ENCODE measurements around the gene DCAF8. TPM values are rescaled to one million over a fixed set of nuclear protein-coding genes. Genes with fewer than 3 reads are reported as not detected.
A peak's percentile ranks its signal among the peaks of the same experiment; 100 is the strongest.

Gene DCAF8
- total and polyA plus RNA-seq, 7 donors = 45.4 to 204 (median 182) TPM

DNA sequence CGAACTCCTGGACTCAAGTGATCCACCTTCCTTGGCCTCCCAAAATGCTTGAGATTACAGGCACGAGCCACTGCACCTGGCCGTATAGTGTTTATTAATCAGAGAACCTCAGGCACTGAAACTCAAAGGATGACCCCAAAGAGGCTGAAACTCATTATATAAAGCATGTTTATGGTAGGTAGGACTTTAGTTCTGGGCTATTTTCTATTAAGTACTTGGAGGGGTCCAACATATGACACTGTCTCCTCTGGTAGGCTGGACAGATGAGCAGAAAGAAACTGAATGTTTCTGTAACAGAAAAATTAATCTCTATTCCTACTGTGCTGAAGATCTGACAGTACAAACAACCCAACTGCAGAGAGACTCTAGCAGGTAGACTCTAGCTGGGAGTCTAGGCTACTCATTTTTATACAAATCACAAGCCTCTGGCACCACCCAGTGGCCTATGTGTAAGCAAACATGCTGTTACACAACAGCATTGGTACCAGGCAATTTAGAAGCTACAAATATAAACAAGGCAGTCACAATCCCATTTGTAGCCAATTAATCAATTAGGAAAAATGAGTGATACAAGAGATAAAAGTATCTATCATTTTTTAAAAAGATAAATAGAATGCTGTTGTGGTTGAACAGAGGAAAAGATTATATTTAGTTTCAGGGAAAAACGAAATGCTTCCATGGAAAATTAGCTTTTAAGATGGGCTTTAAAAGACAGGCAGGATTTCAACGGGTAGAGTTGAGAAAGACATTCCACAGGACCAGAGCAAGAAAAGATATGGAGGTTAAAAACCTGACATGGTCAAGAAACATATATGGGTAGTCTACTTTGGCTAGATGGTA is 10.4 kb downstream of the DCAF8 start:
- intact Hi-C loops (cut with DNase I) = loop anchor here in 1 of 2 donors (2.0 kb wide), 3 partner anchors 39 to 151 kb away; no protein-coding TSS in a partner anchor
- DNase-seq (peak; percentile 56 to 74), ATAC-seq (peak; percentile 93 to 94 (median 94))
- 40 to 53% (median 43%) methylated on average over 5 of the region's 5 CpGs for WGBS, 3 donors
- Histone ChIP-seq H3K4me3 (no peak overlapping the region), H3K9me3 (no peaks in the 10 kb centered on the region), H3K4me1 (peaks cover 45% of the 10 kb centered on the region), H3K27me3 (ENCODE audit: insufficient read depth in 3 of 3, low read length in 2 of 3) (no peaks in the 10 kb centered on the region), H3K27ac (peak overlapping the region; percentile 58), H3K36me3 (ENCODE audit: insufficient read depth in 1 of 2, low read depth in 1 of 2) (peaks cover 0 to 36% of the 10 kb centered on the region in 2 donors)
- TF ChIP-seq, protein P1, sequence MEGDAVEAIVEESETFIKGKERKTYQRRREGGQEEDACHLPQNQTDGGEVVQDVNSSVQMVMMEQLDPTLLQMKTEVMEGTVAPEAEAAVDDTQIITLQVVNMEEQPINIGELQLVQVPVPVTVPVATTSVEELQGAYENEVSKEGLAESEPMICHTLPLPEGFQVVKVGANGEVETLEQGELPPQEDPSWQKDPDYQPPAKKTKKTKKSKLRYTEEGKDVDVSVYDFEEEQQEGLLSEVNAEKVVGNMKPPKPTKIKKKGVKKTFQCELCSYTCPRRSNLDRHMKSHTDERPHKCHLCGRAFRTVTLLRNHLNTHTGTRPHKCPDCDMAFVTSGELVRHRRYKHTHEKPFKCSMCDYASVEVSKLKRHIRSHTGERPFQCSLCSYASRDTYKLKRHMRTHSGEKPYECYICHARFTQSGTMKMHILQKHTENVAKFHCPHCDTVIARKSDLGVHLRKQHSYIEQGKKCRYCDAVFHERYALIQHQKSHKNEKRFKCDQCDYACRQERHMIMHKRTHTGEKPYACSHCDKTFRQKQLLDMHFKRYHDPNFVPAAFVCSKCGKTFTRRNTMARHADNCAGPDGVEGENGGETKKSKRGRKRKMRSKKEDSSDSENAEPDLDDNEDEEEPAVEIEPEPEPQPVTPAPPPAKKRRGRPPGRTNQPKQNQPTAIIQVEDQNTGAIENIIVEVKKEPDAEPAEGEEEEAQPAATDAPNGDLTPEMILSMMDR (IDR thresholded peaks at IDR 0.05) = peak; percentile 80

DNA sequence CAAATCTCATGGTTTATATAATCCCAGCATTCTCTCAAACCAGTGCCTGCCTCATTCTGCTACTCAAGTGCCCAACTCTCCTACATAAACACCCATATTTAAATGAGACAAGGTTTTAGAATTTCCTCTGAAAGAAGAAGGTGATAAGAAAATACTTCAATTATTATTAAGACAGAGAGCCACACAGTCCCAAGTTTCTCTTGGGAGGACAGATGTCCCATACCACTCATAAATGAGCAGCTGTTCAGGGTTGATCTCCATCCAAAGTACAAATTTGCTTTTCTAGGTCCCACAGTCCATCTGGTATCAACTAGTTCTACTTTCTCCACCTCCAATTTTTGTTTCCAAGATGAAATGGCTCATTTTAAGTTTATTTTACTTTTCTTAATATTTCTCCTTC is 11.3 kb downstream of the DCAF8 start:
- peaks cover 45% of the 10 kb centered on the region for H3K4me1 ChIP-seq
- DNase-seq (no peak), ATAC-seq (peak; percentile 41 to 62 (median 51))
- H3K27ac ChIP-seq = peak overlapping the region; percentile 58
- H3K36me3 ChIP-seq (ENCODE audit: insufficient read depth in 1 of 2, low read depth in 1 of 2) = peaks cover 0 to 36% of the 10 kb centered on the region in 2 donors
- H3K4me3 ChIP-seq = no peak overlapping the region
- H3K27me3 ChIP-seq (ENCODE audit: insufficient read depth in 3 of 3, low read length in 2 of 3) = no peaks in the 10 kb centered on the region
- no peaks in the 10 kb centered on the region for H3K9me3 ChIP-seq
- intact Hi-C loops (cut with DNase I) = loop anchor here in 1 of 2 donors (2.0 kb wide), 1 partner anchor 38 kb away; no protein-coding TSS in a partner anchor
- TF ChIP-seq, protein P1 (IDR thresholded peaks at IDR 0.05) = no peak

DNA sequence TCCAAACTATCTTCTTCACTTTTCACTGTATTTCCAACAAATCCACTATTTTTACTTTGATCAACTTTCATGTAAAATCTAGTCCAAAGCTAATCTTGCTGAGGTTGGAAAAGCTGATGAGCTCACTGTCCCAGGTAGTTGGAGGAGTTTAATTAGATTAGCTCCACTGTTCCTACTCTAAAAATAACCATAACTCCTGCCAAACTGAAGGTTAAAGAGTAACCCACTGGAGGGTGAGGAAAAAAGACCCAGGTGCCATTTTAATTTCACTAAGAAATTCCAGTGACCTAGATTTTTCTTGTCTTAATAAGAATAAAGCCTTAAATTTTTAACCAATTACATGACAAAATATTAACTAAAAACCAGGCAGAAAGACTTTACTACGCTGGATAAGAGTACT is 15.3 kb downstream of the DCAF8 start:
- TF ChIP-seq, protein P1 (IDR thresholded peaks at IDR 0.05) = no peak
- intact Hi-C loops (cut with DNase I) = loop anchor here in 1 of 2 donors (5.0 kb wide), 1 partner anchor 145 kb away; no protein-coding TSS in a partner anchor
- Histone ChIP-seq H3K4me1 (peaks cover 77% of the 10 kb centered on the region), H3K36me3 (ENCODE audit: insufficient read depth in 1 of 2, low read depth in 1 of 2) (peaks cover 0 to 27% of the 10 kb centered on the region in 2 donors), H3K4me3 (no peak overlapping the region), H3K9me3 (no peaks in the 10 kb centered on the region), H3K27me3 (ENCODE audit: insufficient read depth in 3 of 3, low read length in 2 of 3) (no peaks in the 10 kb centered on the region), H3K27ac (peak overlapping the region; percentile 52)
- no peak for DNase-seq
- 61 to 80% (median 61%) methylated on average over 1 of the region's 1 CpG for WGBS, 3 donors
- ATAC-seq = peak in 1 of 4 donors; percentile 38

DNA sequence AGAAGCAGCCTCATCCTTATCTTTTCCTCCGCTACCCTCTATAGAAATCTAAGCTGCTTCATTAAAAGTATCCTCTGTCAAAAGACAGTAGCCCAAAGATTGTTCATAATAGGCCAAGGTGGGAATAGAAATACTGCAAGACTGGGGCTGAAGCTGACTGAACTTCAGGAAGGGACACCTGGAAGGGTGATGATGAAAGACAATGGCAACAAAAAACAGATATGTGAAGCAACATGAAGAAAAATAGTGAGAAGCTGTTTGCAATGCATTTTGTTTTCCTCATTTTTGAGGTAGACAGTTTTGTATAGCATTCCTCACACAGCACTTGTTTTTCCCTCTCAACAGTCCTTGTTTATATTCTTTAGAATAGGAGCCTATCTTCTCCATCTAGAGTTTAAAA is 16.9 kb downstream of the DCAF8 start:
- ATAC-seq (no peak), DNase-seq (no peak)
- Histone ChIP-seq H3K27ac (peak overlapping the region; percentile 62), H3K36me3 (ENCODE audit: insufficient read depth in 1 of 2, low read depth in 1 of 2) (peaks cover 0 to 42% of the 10 kb centered on the region in 2 donors), H3K4me3 (no peak overlapping the region), H3K9me3 (no peaks in the 10 kb centered on the region), H3K27me3 (ENCODE audit: insufficient read depth in 3 of 3, low read length in 2 of 3) (no peaks in the 10 kb centered on the region), H3K4me1 (peaks cover 61% of the 10 kb centered on the region)
- 91 to 100% (median 95%) methylated on average over 1 of the region's 1 CpG for WGBS, 3 donors
- TF ChIP-seq, protein P1 (IDR thresholded peaks at IDR 0.05) = no peak
- intact Hi-C loops (cut with DNase I) = loop anchor here in 1 of 2 donors (5.0 kb wide), 1 partner anchor 143 kb away; no protein-coding TSS in a partner anchor

Measured in psoas muscle (tissue), 8 donors.